ENCODE results near the gene LRFN3.

GRCh38 chr19:35935911-35936737, at the start of gene LRFN3:
- TF ChIP-seq, protein P1, sequence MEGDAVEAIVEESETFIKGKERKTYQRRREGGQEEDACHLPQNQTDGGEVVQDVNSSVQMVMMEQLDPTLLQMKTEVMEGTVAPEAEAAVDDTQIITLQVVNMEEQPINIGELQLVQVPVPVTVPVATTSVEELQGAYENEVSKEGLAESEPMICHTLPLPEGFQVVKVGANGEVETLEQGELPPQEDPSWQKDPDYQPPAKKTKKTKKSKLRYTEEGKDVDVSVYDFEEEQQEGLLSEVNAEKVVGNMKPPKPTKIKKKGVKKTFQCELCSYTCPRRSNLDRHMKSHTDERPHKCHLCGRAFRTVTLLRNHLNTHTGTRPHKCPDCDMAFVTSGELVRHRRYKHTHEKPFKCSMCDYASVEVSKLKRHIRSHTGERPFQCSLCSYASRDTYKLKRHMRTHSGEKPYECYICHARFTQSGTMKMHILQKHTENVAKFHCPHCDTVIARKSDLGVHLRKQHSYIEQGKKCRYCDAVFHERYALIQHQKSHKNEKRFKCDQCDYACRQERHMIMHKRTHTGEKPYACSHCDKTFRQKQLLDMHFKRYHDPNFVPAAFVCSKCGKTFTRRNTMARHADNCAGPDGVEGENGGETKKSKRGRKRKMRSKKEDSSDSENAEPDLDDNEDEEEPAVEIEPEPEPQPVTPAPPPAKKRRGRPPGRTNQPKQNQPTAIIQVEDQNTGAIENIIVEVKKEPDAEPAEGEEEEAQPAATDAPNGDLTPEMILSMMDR (IDR thresholded peaks at IDR 0.05) = no peak
- no peak for TF ChIP-seq EZH2 (IDR thresholded peaks at IDR 0.05)
- no peak for TF ChIP-seq EZH2phosphoT487 (IDR thresholded peaks at IDR 0.05)

Measured in neural progenitor cell (in vitro differentiated cells).